Activated CD4-positive, alpha-beta T cell treated with anti-CD3 and anti-CD28 coated beads, Interleukin-2, Interleukin-6, amounts not matched to agents 100 ng/mL and 50 ng/mL, durations not matched to agents 16 hours and 8 hours (primary cell): ENCODE results near the gene MAPKAP1.

ENCODE experiments used
- DNase-seq: peaks from one replicate; pipeline ENCODE4 v3.0.0-alpha.2; 2020

Gene MAPKAP1

GRCh38 chr9:125532412-125532811 is 174.6 kb downstream of the MAPKAP1 start:
- no peak for DNase-seq

- peak; percentile 13 for DNase-seq
Observed at GRCh38 chr9:125529589-125530515, 177.2 kb downstream of the MAPKAP1 start.

DNA sequence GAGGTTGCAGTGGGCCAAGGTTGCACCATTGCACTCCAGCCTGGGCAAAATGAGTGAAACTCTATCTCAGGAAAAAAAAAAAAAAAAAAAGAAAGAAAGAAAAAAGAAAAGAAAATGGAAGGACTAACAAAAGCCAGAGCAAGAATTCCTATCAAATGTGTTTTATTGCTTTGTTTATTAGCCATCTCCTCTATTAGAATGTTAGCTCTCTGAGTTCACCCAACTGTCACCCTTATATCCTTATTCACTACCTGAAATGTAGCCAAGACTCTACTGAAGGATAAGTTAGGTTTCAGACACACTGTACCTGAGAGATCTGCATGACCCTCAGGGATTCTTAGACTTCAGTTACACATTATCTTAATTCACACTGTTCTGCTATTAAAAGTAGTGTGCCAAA is 177.9 kb downstream of the MAPKAP1 start:
- DNase-seq: no peak

- DNase-seq: no peak
Observed at GRCh38 chr9:125527471-125528002, 179.5 kb downstream of the MAPKAP1 start.

- DNase-seq: no peak
Observed at GRCh38 chr9:125525921-125526631, 180.9 kb downstream of the MAPKAP1 start.

GRCh38 chr9:125524583-125525355 is 182.2 kb downstream of the MAPKAP1 start:
- DNase-seq: peak; percentile 50

DNA sequence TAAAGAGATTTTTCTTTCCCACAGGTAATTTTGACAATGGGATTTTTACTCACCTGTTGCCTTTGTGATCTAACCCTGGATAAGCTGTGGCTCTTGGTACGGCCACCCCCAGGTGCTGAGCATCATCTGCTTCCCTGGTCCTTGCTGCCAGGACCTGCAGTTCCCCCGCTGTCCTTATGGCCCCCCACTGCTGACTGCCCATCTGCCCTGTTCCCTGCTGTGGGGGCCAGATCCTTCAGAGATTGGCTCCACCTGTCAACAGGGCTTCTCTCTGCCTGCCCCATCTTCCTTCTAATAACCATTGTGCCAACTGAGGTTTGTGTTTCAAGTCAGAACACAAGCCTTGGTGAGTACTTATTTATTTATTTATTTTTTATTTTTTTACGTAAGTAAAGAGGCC is 183.3 kb downstream of the MAPKAP1 start:
- no peak for DNase-seq

DNA sequence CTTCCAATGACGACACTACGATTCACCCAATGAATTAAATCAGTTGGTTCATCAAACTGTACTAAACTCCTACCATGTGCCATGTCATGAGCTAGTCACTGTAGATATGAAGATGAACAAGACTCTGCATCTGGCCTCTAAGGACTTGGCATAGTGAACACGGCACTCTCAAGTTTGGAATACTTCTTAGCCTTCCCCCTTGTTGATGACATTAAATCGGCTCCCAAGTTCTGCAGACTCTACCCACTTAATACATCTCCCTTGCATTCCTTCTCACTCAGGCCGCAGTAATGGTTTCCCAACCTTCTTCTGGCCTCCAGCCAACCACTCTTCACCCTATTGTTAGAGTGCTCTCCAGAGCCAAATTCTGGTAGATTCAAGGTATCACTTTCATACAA is 184.7 kb downstream of the MAPKAP1 start:
- no peak for DNase-seq

DNA sequence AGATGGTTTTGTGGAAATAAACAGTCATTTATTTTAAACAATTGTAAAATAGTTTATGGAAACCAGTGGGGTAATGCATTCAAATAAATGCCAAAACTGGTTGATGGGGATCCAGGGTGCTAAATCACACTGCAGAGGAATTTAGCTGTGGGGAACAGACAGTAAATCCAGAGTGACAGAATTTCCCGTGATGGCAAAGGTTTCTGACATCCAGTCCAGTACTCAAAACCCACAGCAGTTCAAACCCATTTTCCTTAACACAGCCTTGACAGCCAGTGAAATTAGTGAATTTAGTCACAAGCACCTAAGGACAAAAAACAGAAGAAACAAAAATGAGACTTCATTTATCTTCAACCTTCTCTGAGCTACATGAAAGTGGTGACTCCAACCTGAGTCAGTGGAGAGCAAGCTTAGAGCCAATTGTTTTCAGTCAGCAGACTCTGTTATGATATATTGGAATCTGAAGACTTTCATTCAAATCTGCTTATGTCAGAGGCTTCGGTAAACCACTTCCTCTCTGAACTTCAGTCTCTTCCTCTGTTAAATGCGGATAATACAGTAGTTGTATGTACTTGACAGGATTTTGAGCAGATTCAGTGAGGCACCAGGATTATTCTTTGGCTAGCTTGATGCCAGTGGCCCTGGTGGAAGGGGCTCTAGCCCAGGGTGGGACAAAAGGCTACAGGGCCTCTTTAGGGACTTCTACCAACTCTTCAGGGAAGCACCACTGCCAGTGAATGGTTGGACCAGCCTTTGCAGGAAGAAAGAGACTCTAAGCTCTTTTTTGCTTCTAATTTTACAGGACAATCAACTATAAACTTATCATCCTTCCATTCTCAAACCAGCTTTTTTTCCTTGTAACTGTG is 185.3 kb downstream of the MAPKAP1 start:
- DNase-seq: peak; percentile 82

DNA sequence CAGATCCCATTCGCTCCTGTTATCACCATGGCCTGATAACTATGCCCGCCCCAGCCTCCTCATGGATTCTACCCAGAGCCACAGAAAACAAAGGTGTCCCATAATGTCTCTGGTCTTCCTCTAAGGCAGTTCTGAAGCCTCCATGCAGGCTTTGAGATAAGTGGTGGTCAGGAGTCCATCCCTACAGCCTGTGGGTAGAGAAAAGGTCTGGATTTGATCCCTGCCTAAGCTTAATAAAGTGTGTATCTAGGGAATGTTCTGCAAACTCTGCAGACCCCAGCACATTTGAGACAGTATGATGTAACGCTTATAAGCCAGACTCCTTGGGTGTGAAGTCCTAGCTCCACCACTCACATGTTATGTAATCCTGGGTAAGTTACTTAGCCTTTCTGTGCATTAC is 187.3 kb downstream of the MAPKAP1 start:
- no peak for DNase-seq

GRCh38 chr9:125517577-125517976 is 189.4 kb downstream of the MAPKAP1 start:
- no peak for DNase-seq

GRCh38 chr9:125515983-125516940 is 190.7 kb downstream of the MAPKAP1 start:
- no peak for DNase-seq

DNA sequence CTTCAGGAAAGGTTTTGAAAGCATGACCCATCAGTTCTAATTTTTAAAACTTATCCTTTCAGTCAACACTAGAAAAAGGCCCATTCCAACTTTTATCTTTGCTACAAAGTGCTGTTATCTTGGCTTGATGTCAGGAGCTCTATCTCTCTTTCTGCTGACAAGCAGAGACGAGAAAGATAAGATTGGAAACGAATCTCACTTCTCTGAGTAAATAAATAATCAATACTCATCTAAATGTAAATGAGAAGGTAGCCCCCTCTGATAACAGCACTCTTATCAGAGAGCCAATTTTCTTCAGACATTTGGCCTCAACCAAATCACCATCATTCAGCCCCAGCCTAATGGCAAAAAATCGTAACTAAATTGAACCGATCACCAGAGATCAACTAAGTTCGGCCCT is 191.7 kb downstream of the MAPKAP1 start:
- no peak for DNase-seq

- DNase-seq: no peak
Observed at GRCh38 chr9:125514468-125514867, 192.5 kb downstream of the MAPKAP1 start.

- DNase-seq: peak; percentile 75
Observed at GRCh38 chr9:125513668-125514413, 193.2 kb downstream of the MAPKAP1 start.

- DNase-seq: no peak
Observed at GRCh38 chr9:125513303-125513667, 193.7 kb downstream of the MAPKAP1 start.

DNA sequence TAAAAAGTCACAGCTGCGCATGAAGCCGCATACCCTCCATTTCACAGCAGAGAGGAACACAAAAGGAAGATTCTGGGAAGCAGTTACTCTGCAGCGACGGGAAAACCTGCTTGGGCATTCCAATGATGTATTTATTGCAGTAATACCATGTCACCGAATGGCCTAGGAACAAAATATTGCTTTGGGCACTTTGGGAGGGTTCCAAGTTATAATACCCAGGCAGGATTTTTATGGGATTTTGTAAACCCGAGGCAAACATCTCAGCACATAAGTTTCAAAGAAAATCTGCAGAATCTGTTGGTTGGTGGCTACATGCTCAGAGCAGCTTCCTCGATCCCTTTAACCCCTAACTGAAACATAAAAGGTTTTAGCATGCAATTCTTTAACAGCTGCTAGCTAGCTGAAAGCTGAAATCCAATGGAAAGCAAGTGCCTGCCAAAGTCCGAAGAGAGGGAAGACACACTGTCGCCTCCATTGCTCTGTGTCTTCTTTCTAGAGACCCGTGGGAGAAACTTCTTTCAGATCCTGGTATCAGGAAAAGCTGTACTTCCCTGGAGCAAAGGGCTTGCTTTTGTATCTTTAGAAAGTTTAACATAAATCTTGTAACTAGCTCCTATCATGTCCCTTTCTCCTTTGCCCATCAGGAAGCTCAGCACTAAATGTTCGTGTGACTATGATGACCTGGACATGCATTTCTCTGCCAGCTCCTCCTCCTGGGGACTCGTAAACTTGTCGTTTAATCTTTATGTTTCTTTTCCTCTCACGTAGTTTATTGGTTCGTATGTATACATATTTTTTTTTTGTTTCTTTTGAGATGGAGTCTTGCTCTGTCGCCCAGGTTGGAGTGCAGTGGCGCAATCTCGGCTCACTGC is 195.0 kb downstream of the MAPKAP1 start:
- DNase-seq: no peak

DNA sequence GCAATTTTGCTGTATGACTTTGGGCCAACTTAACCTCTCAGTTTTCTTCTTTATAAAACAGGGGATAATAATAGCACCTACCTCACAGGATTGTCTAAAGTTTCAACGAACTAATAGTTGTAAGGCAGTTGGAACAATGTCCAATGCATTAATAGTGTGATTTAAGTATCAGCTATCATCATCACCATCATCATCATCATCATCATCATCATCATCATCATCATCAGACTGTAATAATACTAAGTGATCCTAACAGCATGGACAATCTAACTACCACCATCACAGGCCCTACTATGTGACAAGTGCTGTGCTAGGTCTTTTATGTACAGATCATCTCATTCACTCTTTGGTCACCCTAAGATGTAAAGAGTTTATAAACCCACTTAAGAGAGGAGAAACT is 196.0 kb downstream of the MAPKAP1 start:
- no peak for DNase-seq

DNA sequence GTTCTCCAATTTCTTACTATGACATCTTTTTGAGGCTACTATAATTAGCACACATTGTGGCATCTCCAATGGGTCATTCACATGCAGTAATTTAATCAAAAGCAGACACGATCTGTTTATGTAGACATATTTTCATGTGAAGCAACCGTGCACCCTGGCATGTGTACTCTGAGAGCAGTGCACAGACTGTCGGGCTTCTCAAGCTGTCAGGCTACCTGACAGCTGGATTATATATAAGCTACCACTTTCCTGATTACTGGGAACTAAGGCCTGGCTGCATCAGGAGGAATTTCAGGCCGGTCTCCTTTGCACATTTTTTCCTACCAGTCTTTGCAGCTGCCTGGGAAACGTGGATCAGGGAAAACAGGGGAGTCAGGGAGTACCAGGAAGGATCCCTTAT is 197.5 kb downstream of the MAPKAP1 start:
- DNase-seq: no peak
